Measurements from ENCODE around the gene ITGA3.

DNA sequence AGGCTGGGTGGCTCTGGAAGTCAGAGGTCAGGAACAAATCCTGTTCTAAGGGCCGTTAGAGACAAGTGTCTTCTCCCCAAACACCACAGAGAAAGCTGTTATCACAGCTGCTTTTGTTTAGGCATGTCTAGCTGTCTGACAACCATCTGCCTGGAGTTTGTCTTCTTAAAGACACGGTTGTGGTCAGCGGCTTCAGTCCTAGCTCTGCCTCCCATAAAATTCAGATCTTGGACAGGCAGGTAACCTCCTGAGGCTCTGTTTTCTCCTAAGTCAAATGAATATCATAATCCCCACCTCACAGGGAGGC lies 2.3 kb upstream of the ITGA3 start:
- TF ChIP-seq EP300 (IDR thresholded peaks at IDR 0.05; ENCODE audit: borderline replicate concordance) (no peak), ZBTB7A (IDR thresholded peaks at IDR 0.05; ENCODE audit: low read depth) (no peak), CEBPB (IDR thresholded peaks at IDR 0.05) (no peak), TEAD4 (IDR thresholded peaks at IDR 0.05) (no peak), NFIC (IDR thresholded peaks at IDR 0.05) (no peak), CREB1 (IDR thresholded peaks at IDR 0.05; ENCODE audit: low read depth) (no peak), YY1 (IDR thresholded peaks at IDR 0.05; ENCODE audit: low read depth) (no peak), RAD21 (IDR thresholded peaks at IDR 0.05; ENCODE audit: low read depth) (no peak), TAF1 (IDR thresholded peaks at IDR 0.05; ENCODE audit: low read depth) (no peak)
- TF ChIP-seq, protein P1, sequence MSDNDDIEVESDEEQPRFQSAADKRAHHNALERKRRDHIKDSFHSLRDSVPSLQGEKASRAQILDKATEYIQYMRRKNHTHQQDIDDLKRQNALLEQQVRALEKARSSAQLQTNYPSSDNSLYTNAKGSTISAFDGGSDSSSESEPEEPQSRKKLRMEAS (IDR thresholded peaks at IDR 0.05): no peak
- TF ChIP-seq, protein P2, sequence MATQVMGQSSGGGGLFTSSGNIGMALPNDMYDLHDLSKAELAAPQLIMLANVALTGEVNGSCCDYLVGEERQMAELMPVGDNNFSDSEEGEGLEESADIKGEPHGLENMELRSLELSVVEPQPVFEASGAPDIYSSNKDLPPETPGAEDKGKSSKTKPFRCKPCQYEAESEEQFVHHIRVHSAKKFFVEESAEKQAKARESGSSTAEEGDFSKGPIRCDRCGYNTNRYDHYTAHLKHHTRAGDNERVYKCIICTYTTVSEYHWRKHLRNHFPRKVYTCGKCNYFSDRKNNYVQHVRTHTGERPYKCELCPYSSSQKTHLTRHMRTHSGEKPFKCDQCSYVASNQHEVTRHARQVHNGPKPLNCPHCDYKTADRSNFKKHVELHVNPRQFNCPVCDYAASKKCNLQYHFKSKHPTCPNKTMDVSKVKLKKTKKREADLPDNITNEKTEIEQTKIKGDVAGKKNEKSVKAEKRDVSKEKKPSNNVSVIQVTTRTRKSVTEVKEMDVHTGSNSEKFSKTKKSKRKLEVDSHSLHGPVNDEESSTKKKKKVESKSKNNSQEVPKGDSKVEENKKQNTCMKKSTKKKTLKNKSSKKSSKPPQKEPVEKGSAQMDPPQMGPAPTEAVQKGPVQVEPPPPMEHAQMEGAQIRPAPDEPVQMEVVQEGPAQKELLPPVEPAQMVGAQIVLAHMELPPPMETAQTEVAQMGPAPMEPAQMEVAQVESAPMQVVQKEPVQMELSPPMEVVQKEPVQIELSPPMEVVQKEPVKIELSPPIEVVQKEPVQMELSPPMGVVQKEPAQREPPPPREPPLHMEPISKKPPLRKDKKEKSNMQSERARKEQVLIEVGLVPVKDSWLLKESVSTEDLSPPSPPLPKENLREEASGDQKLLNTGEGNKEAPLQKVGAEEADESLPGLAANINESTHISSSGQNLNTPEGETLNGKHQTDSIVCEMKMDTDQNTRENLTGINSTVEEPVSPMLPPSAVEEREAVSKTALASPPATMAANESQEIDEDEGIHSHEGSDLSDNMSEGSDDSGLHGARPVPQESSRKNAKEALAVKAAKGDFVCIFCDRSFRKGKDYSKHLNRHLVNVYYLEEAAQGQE (IDR thresholded peaks at IDR 0.05; ENCODE audit: low read depth): no peak
- TF ChIP-seq, protein P3, sequence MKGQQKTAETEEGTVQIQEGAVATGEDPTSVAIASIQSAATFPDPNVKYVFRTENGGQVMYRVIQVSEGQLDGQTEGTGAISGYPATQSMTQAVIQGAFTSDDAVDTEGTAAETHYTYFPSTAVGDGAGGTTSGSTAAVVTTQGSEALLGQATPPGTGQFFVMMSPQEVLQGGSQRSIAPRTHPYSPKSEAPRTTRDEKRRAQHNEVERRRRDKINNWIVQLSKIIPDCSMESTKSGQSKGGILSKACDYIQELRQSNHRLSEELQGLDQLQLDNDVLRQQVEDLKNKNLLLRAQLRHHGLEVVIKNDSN (IDR thresholded peaks at IDR 0.05): no peak
